Left ventricle myocardium inferior (tissue), 1 donor: Measurements from ENCODE around the gene PIGU. TPM values are rescaled to one million over a fixed set of nuclear protein-coding genes. Genes with fewer than 3 reads are reported as not detected.

Experiments
- DNase-seq: peaks from one replicate; pipeline ENCODE4 v3.0.0-alpha.2; 2020
- H3K27ac ChIP-seq: fragments of 200-600 bp; replicated peaks from 2 replicates; pipeline ENCODE4 v1.8.0; 2021
- H3K27me3 ChIP-seq: fragments of 200-600 bp; 2 replicates; pipeline ENCODE4 v1.8.0; 2021; ENCODE audit warnings: low read depth
- H3K36me3 ChIP-seq: fragments of 200-600 bp; 2 replicates; pipeline ENCODE4 v1.8.0; 2021
- H3K4me1 ChIP-seq: fragments of 200-600 bp; 2 replicates; pipeline ENCODE4 v1.8.0; 2021
- H3K4me3 ChIP-seq: fragments of 200-600 bp; 2 replicates; pipeline ENCODE4 v1.8.0; 2021; ENCODE audit warnings: mild to moderate bottlenecking, moderate library complexity
- H3K9me3 ChIP-seq: fragments of 200-600 bp; replicated peaks from 2 replicates; pipeline ENCODE4 v1.8.0; 2021
- CTCF ChIP-seq: fragments of 200-600 bp; IDR thresholded peaks from 2 replicates; pipeline ENCODE4 v1.8.0; 2021; ENCODE audit warnings: antibody characterized with exemption, mild to moderate bottlenecking, borderline replicate concordance
- intact Hi-C: fragments of 100-400 bp; cut with micrococcal nuclease; formaldehyde crosslinking; loops from one replicate; pipeline ENCODE4 v1.11.0; 2022
- total RNA-seq: library from RNA; stranded (reverse); fragmentation: NEBNext Ultra II Directional; extraction: Animal tissue kit (Norgen Biotek cat#: 25700); gene quantifications from one replicate; pipeline ENCODE4 v1.2.1, GENCODE V29; 2021
- donor health status: DM: no; HTN: yes; CAD: no; lungs with severe emphysema.

The PIGU gene
- total RNA-seq, 1 donor from 2014 or later, result 13.7 TPM

GRCh38 chr20:34552569-34552968, 124.3 kb downstream of the PIGU start:
- TF ChIP-seq CTCF, result no peak
- intact Hi-C loops, result no loop called here
- Histone ChIP-seq H3K27ac (peak overlapping the region; percentile 47), H3K4me3 (no peak overlapping the region), H3K27me3 (no peaks in the 10 kb centered on the region), H3K4me1 (peaks cover 14% of the 10 kb centered on the region), H3K9me3 (no peaks in the 10 kb centered on the region), H3K36me3 (no peaks in the 10 kb centered on the region)
- no peak for DNase-seq

GRCh38 chr20:34549929-34550305, 127.0 kb downstream of the PIGU start:
- no peak for TF ChIP-seq CTCF
- Histone ChIP-seq H3K4me3 (no peak overlapping the region), H3K27ac (no peak overlapping the region), H3K36me3 (no peaks in the 10 kb centered on the region), H3K9me3 (no peaks in the 10 kb centered on the region), H3K4me1 (peaks cover 12% of the 10 kb centered on the region), H3K27me3 (no peaks in the 10 kb centered on the region)
- intact Hi-C loops, result no loop called here
- no peak for DNase-seq

GRCh38 chr20:34549291-34549928, 127.5 kb downstream of the PIGU start:
- H3K9me3 ChIP-seq, result no peaks in the 10 kb centered on the region
- no peak for DNase-seq
- peaks cover 14% of the 10 kb centered on the region for H3K4me1 ChIP-seq
- H3K4me3 ChIP-seq, result no peak overlapping the region
- H3K27ac ChIP-seq, result no peak overlapping the region
- no peaks in the 10 kb centered on the region for H3K36me3 ChIP-seq
- intact Hi-C loops, result no loop called here
- no peaks in the 10 kb centered on the region for H3K27me3 ChIP-seq
- TF ChIP-seq CTCF, result no peak

GRCh38 chr20:34547844-34548613, 128.9 kb downstream of the PIGU start:
- intact Hi-C loops, result no loop called here
- no peak for TF ChIP-seq CTCF
- no peak for DNase-seq

GRCh38 chr20:34546751-34547181, 130.1 kb downstream of the PIGU start:
- Histone ChIP-seq H3K27me3 (no peaks in the 10 kb centered on the region), H3K27ac (no peak overlapping the region), H3K36me3 (peaks cover 4% of the 10 kb centered on the region), H3K9me3 (no peaks in the 10 kb centered on the region), H3K4me3 (no peak overlapping the region), H3K4me1 (peaks cover 20% of the 10 kb centered on the region)
- intact Hi-C loops, result no loop called here
- no peak for TF ChIP-seq CTCF
- DNase-seq, result no peak

More at GRCh38 chr20:34547844-34548613, 128.9 kb downstream of the PIGU start:
- Histone ChIP-seq H3K27me3 (no peaks in the 10 kb centered on the region), H3K4me1 (peaks cover 15% of the 10 kb centered on the region), H3K27ac (no peak overlapping the region), H3K36me3 (no peaks in the 10 kb centered on the region), H3K4me3 (no peak overlapping the region), H3K9me3 (no peaks in the 10 kb centered on the region)
